Stimulated activated memory B cell treated with anti-CD40 and anti-IgM and Interleukin-4, amounts not matched to agents 10 μg/mL and 1 μg/mL and 100 μg/mL, for 72 hours (primary cell): ENCODE data around the gene EFNB3.
A peak's percentile ranks its signal among the peaks of the same experiment; 100 is the strongest.

Experiments used
- ATAC-seq: fragments of 150-1000 bp; cut with Tn5 transposase; 2 replicates; pipeline ENCODE4 v1.10.0; 2021
- H3K27ac Mint-ChIP-seq: one replicate; pipeline ENCODE4 v1.8.0; 2022; ENCODE audit warnings: mild to moderate bottlenecking, mixed read lengths
- H3K27me3 Mint-ChIP-seq: one replicate; pipeline ENCODE4 v1.8.0; 2022; ENCODE audit warnings: mixed read lengths
- H3K36me3 Mint-ChIP-seq: one replicate; pipeline ENCODE4 v1.8.0; 2022; ENCODE audit warnings: mixed read lengths
- H3K4me1 Mint-ChIP-seq: one replicate; pipeline ENCODE4 v1.8.0; 2022; ENCODE audit warnings: mixed read lengths
- H3K4me3 Mint-ChIP-seq: one replicate; pipeline ENCODE4 v1.8.0; 2022; ENCODE audit warnings: mild to moderate bottlenecking, moderate library complexity, mixed read lengths
- H3K9me3 Mint-ChIP-seq: one replicate; pipeline ENCODE4 v1.8.0; 2022; ENCODE audit warnings: mixed read lengths

The EFNB3 gene

DNA sequence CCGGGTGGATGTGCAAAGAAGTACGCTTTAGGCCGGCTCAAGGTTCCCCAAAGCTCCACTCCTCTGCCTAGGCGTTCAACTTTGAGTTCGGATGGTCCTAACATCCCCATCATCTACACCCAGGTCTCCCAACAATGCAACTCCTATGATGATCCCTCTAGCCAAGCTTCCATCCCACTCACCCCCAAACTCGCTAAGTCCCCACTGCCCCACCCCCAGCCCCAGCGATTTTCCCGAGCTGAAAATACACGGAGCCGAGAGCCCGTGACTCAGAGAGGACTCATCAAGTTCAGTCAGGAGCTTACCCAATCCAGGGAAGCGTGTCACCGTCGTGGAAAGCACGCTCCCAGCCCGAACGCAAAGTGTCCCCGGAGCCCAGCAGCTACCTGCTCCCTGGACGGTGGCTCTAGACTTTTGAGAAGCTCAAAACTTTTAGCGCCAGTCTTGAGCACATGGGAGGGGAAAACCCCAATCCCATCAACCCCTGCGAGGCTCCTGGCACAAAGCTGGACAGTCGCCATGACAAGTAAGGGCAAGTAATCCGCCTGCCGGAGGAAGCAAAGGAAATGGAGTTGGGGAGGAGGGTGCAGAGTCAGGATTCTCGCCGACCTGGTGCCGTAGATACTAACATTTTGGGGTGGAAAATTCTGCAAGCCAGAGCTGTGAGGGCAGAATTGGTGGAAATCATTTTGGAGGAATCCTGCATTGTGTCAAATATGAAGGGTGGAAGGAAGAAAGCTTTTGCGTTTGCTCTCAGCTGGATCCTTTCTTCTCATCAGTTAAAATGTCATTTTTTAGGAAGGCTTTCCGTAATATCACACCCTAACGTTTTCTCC is 17.7 kb upstream of the EFNB3 start, which contains the start of gene TP53:
TSS of gene TP53 (minus strand) at position 419 of the 836 bp plus-strand sequence. CDS start 10,896 bp downstream, outside the sequence.
- Mint-ChIP-seq H3K36me3 (peaks cover 29% of the 10 kb centered on the region), H3K27ac (peak within 1 kb of the TSS; percentile 100), H3K4me1 (peaks cover 50% of the 10 kb centered on the region), H3K4me3 (peak within 1 kb of the TSS; percentile 96), H3K27me3 (no peaks in the 10 kb centered on the region), H3K9me3 (no peaks in the 10 kb centered on the region)
- ATAC-seq = peak; percentile 81

DNA sequence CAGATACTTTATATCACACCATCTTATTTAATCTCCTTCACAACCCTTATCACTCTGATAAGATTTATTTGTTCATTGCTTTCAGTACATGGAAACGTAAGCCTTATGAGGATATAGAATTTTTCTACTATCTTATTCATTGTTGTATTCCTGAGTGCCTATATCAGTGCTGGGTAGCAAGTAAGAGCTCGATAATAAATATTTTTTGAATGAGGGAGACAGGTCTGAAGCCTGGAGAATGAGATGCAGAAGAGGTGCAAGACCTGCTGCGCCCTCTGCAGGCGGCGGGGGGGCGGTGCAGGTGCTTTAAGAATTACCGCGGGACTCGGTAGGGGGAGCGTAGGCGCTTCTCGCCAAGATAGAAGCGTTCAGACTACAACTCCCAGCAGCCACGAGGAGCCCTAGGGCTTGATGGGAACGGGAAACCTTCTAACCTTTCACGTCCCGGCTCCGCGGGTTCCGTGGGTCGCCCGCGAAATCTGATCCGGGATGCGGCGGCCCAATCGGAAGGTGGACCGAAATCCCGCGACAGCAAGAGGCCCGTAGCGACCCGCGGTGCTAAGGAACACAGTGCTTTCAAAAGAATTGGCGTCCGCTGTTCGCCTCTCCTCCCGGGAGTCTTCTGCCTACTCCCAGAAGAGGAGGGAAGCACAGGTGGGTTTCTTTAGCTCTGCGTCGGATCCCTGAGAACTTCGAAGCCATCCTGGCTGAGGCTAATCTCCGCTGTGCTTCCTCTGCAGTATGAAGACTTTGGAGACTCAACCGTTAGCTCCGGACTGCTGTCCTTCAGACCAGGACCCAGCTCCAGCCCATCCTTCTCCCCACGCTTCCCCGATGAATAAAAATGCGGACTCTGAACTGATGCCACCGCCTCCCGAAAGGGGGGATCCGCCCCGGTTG is 16.8 kb upstream of the EFNB3 start, which contains the start of gene WRAP53:
TSS of gene WRAP53 (plus strand) at position 570 of the 900 bp plus-strand sequence. CDS start at position 742, 172 bp downstream.
- ATAC-seq = peak; percentile 90
- H3K27ac Mint-ChIP-seq = peak within 1 kb of the TSS; percentile 100
- H3K36me3 Mint-ChIP-seq = peaks cover 35% of the 10 kb centered on the region

GRCh38 chr17:7688808-7689316 is 16.1 kb upstream of the EFNB3 start:
- H3K36me3 Mint-ChIP-seq = peaks cover 42% of the 10 kb centered on the region
- peaks cover 51% of the 10 kb centered on the region for H3K4me1 Mint-ChIP-seq
- H3K4me3 Mint-ChIP-seq = peak overlapping the region; percentile 96
- H3K27me3 Mint-ChIP-seq = no peaks in the 10 kb centered on the region
- peak overlapping the region; percentile 100 for H3K27ac Mint-ChIP-seq
- H3K9me3 Mint-ChIP-seq = no peaks in the 10 kb centered on the region
- no peak for ATAC-seq

More for the DNA sequence above, 16.8 kb upstream of the EFNB3 start, which contains the start of gene WRAP53:
- Mint-ChIP-seq H3K4me3 (peak within 1 kb of the TSS; percentile 96), H3K9me3 (no peaks in the 10 kb centered on the region), H3K27me3 (no peaks in the 10 kb centered on the region), H3K4me1 (peaks cover 54% of the 10 kb centered on the region)

- peaks cover 64% of the 10 kb centered on the region for H3K36me3 Mint-ChIP-seq
- ATAC-seq = no peak
- no peak overlapping the region for H3K4me3 Mint-ChIP-seq
- H3K4me1 Mint-ChIP-seq = peaks cover 4% of the 10 kb centered on the region
- H3K9me3 Mint-ChIP-seq = no peaks in the 10 kb centered on the region
- H3K27me3 Mint-ChIP-seq = peaks cover 5% of the 10 kb centered on the region
- H3K27ac Mint-ChIP-seq = no peak overlapping the region
Observed at GRCh38 chr17:7695586-7695985, 9.4 kb upstream of the EFNB3 start.

DNA sequence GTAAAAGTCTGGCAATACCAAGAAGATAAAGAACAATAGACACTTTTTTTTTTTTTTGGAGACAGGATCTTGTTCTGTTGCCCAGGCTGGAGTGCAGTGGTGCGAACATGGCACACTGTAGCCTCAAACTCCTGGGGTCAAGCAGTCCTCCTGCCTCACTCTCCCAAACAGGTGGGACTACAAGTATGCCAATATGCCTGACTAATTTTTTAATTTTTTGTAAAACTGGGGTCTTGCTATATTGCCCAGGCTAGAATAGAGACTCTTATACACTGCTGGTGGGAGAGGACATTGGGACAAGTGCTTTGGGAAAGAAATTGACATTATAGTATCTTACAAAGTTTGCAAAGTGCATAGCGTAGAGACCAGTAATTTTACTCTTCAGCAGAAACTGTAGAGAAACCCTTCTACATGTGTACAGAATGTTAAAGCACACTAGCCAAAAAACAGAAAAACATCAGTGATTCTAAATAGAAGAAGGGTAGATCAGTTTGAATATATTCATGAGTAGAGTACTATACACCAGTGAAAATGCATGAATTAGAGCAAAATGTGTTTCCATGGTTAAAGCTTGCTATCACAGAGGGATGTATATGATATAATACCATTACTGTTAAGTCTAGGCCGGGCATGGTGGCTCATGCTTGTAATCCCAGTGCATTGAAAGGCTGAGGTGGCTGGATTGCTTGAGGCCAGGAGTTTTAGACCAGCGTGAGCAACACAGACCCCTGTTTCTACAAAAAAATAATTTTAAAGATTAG is 7.0 kb upstream of the EFNB3 start:
- Mint-ChIP-seq H3K36me3 (peaks cover 77% of the 10 kb centered on the region), H3K27me3 (peaks cover 30% of the 10 kb centered on the region), H3K9me3 (no peaks in the 10 kb centered on the region), H3K27ac (no peak overlapping the region), H3K4me1 (peaks cover 2% of the 10 kb centered on the region), H3K4me3 (no peak overlapping the region)
- no peak for ATAC-seq

DNA sequence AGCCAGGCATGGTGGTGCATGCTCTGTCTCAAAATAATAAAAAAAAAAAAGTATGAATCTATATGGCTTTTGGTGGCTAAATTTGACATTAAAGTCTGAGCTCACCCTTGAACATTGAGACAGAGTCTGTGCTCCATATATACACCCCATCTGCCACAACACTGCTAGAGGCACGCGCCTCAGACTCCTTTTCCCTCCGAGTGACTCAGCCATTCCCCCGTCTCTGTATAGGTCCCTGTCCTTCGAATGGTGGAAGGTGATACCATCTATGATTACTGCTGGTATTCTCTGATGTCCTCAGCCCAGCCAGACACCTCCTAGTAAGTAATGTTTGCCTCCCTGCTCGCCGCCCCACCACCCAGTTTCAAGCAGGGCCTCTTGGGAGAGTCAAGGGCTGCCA is 4.5 kb upstream of the EFNB3 start:
- H3K4me1 Mint-ChIP-seq = peaks cover 19% of the 10 kb centered on the region
- peaks cover 53% of the 10 kb centered on the region for H3K27me3 Mint-ChIP-seq
- no peak overlapping the region for H3K27ac Mint-ChIP-seq
- no peaks in the 10 kb centered on the region for H3K9me3 Mint-ChIP-seq
- H3K36me3 Mint-ChIP-seq = peaks cover 69% of the 10 kb centered on the region
- H3K4me3 Mint-ChIP-seq = no peak overlapping the region
- no peak for ATAC-seq

DNA sequence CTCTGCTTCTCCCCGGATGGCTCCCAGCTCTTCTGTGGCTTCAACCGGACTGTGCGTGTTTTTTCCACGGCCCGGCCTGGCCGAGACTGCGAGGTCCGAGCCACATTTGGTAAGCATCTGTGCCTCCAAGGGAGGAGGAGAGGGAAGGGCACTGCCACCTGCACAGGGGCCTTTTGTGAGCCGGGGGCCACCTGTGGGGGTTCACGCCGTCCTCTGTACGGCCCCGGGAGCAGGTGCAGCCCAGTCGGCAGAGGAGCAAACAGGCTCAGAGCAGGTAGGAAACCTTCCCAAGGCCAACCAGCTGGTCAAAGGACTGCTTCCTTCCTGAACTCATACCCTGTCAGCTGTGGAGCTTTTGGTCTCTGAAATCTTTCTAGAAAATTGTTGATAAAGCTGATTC is 3.3 kb upstream of the EFNB3 start:
- Mint-ChIP-seq H3K27ac (no peak overlapping the region), H3K36me3 (peaks cover 57% of the 10 kb centered on the region), H3K4me1 (peaks cover 25% of the 10 kb centered on the region), H3K27me3 (peaks cover 65% of the 10 kb centered on the region), H3K9me3 (no peaks in the 10 kb centered on the region), H3K4me3 (no peak overlapping the region)
- no peak for ATAC-seq

DNA sequence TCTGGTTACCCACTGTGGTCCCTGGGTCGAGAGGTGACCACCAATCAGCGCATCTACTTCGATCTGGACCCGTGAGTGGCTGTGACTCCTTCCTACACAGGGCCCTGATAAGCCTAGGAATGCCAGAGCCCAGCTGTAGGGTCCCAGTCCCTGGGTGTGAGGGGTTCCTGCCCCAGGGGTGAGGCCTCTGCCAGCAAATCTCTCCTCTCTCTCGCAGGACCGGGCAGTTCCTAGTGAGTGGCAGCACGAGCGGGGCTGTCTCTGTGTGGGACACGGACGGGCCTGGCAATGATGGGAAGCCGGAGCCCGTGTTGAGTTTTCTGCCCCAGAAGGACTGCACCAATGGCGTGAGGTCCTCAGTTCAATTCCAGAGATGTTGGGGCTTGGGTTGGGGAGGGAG is 2.2 kb upstream of the EFNB3 start:
- Mint-ChIP-seq H3K36me3 (peaks cover 46% of the 10 kb centered on the region), H3K9me3 (no peaks in the 10 kb centered on the region), H3K27me3 (peaks cover 74% of the 10 kb centered on the region), H3K27ac (no peak overlapping the region), H3K4me3 (no peak overlapping the region), H3K4me1 (peaks cover 25% of the 10 kb centered on the region)
- ATAC-seq = no peak

GRCh38 chr17:7703584-7704479 is 1.2 kb upstream of the EFNB3 start:
- peaks cover 25% of the 10 kb centered on the region for H3K4me1 Mint-ChIP-seq
- H3K9me3 Mint-ChIP-seq = no peaks in the 10 kb centered on the region
- ATAC-seq = no peak
- H3K4me3 Mint-ChIP-seq = no peak overlapping the region
- peaks cover 82% of the 10 kb centered on the region for H3K27me3 Mint-ChIP-seq
- H3K36me3 Mint-ChIP-seq = peaks cover 41% of the 10 kb centered on the region
- H3K27ac Mint-ChIP-seq = no peak overlapping the region

DNA sequence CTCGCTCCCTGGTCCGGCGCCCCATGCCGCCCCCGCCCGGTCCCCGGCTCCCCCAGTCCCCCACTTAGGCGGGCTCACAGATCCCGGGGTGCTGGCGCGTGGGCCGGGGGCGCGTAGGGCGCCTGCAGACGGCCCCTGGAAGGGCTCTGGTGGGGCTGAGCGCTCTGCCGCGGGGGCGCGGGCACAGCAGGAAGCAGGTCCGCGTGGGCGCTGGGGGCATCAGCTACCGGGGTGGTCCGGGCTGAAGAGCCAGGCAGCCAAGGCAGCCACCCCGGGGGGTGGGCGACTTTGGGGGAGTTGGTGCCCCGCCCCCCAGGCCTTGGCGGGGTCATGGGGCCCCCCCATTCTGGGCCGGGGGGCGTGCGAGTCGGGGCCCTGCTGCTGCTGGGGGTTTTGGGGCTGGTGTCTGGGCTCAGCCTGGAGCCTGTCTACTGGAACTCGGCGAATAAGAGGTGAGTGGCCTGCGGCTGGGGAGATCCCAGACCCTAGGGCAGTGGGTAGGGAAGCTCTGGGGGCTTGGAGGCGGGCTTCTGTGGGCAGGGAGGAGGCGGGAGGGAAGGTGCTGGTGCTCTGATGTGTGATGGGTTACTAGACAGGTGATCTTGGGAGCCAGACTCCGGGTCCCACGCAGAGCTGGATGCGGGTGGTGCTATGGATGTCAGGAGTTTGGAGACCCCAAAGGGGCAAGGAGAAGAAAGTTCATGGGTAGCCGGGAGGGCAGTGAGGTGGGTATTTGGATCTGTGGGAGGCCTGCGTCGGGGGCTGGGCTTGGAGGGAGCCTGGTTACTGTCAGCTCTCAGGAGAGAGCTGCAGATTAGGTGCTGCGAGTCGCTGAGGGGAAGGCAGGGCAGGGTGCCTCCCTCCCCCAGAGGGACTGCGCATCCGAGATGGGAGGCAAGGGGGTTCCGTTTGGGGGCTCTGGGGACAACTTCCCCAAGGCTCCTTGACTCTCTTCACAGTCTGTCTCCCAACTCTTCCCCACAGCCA is 560 bp downstream of the EFNB3 start:
- peaks cover 89% of the 10 kb centered on the region for H3K27me3 Mint-ChIP-seq

GRCh38 chr17:7706631-7707354 is 1.8 kb downstream of the EFNB3 start:
- H3K4me1 Mint-ChIP-seq = peaks cover 33% of the 10 kb centered on the region
- peaks cover 19% of the 10 kb centered on the region for H3K36me3 Mint-ChIP-seq
- H3K27me3 Mint-ChIP-seq = peaks cover 89% of the 10 kb centered on the region
- ATAC-seq = no peak
- no peak overlapping the region for H3K27ac Mint-ChIP-seq
- H3K9me3 Mint-ChIP-seq = no peaks in the 10 kb centered on the region
- H3K4me3 Mint-ChIP-seq = no peak overlapping the region

More for the DNA sequence above, 560 bp downstream of the EFNB3 start:
- H3K27ac Mint-ChIP-seq = no peak overlapping the region
- H3K4me3 Mint-ChIP-seq = no peak overlapping the region
- ATAC-seq = peak; percentile 25
- no peaks in the 10 kb centered on the region for H3K9me3 Mint-ChIP-seq
- peaks cover 31% of the 10 kb centered on the region for H3K36me3 Mint-ChIP-seq
- peaks cover 33% of the 10 kb centered on the region for H3K4me1 Mint-ChIP-seq

DNA sequence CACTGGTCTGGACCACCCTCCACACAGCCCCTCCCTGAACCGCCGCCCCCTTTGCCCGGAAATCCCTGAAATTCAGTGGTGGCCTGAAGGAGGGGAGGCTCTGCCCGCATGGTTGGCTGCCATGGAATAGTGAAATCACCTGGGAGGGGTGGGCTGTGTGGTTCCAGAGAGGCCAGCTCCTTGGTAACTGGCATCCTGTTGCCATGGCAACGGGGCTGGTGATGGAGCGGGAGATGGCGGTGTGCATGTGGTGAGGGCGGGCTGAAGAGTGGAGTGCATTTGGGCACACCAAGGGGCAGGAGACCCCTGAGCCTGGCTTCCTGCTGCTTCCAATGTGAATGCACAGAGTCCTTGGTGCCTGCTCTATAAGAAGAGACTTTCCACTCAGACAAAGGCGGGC is 2.4 kb downstream of the EFNB3 start:
- no peak overlapping the region for H3K27ac Mint-ChIP-seq

More for the DNA sequence above, 2.4 kb downstream of the EFNB3 start:
- H3K36me3 Mint-ChIP-seq = peaks cover 12% of the 10 kb centered on the region
- no peak for ATAC-seq
- H3K4me1 Mint-ChIP-seq = peaks cover 33% of the 10 kb centered on the region
- H3K9me3 Mint-ChIP-seq = no peaks in the 10 kb centered on the region
- H3K27me3 Mint-ChIP-seq = peaks cover 89% of the 10 kb centered on the region
- H3K4me3 Mint-ChIP-seq = no peak overlapping the region
